WTC11 (cell line): Measurements from ENCODE around the gene CASKIN1. TPM values are rescaled to one million over a fixed set of nuclear protein-coding genes. Genes with fewer than 3 reads are reported as not detected.

Experiments used
- AR ChIP-seq: fragments of 250-450 bp; sonication (Bioruptor Pico); IDR thresholded peaks from 2 replicates; pipeline ENCODE4 v1.9.0; 2021; ENCODE audit warnings: mild to moderate bottlenecking
- ARID4B ChIP-seq: sonication (generic); formaldehyde crosslinking; IDR thresholded peaks from 2 replicates; pipeline ENCODE4 v1.8.0; 2023; ENCODE audit warnings: missing genetic modification reagents, mild to moderate bottlenecking, borderline replicate concordance
- ATF3 ChIP-seq: sonication (generic); formaldehyde crosslinking; conservative IDR thresholded peaks from 2 replicates; pipeline ENCODE4 v1.8.1; 2022; ENCODE audit warnings: mild to moderate bottlenecking, missing genetic modification reagents
- ESRRA ChIP-seq: sonication (generic); formaldehyde crosslinking; IDR thresholded peaks from 2 replicates; pipeline ENCODE4 v1.8.1; 2022; ENCODE audit warnings: mild to moderate bottlenecking, missing genetic modification reagents, borderline replicate concordance
- FOXP1 ChIP-seq: sonication (generic); formaldehyde crosslinking; IDR thresholded peaks from 2 replicates; pipeline ENCODE4 v1.8.0; 2022; ENCODE audit warnings: missing genetic modification reagents, mild to moderate bottlenecking, moderate library complexity, borderline replicate concordance
- HMGXB4 ChIP-seq: sonication (generic); formaldehyde crosslinking; IDR thresholded peaks from 2 replicates; pipeline ENCODE4 v1.8.1; 2023; ENCODE audit warnings: mild to moderate bottlenecking, moderate library complexity, missing genetic modification reagents
- IRF1 ChIP-seq: sonication (generic); formaldehyde crosslinking; IDR thresholded peaks from 2 replicates; pipeline ENCODE4 v1.8.0; 2023; ENCODE audit warnings: missing genetic modification reagents
- IRF2 ChIP-seq: sonication (generic); formaldehyde crosslinking; IDR thresholded peaks from 2 replicates; pipeline ENCODE4 v1.8.0; 2022; ENCODE audit warnings: low read depth, missing genetic modification reagents, borderline replicate concordance
- MAX ChIP-seq: sonication (generic); formaldehyde crosslinking; IDR thresholded peaks from 2 replicates; pipeline ENCODE4 v1.8.0; 2022; ENCODE audit warnings: mild to moderate bottlenecking, missing genetic modification reagents
- PRDM15 ChIP-seq: sonication (generic); formaldehyde crosslinking; IDR thresholded peaks from 2 replicates; pipeline ENCODE4 v1.8.0; 2022; ENCODE audit warnings: missing genetic modification reagents
- PRRX2 ChIP-seq: fragments of 250-450 bp; sonication (Bioruptor Pico); IDR thresholded peaks from 2 replicates; pipeline ENCODE4 v1.8.0; 2021; ENCODE audit warnings: mild to moderate bottlenecking
- SMAD3 ChIP-seq: sonication (generic); formaldehyde crosslinking; IDR thresholded peaks from 2 replicates; pipeline ENCODE4 v1.8.0; 2022; ENCODE audit warnings: missing genetic modification reagents, mild to moderate bottlenecking, borderline replicate concordance
- TP53 ChIP-seq: sonication (generic); formaldehyde crosslinking; IDR thresholded peaks from 2 replicates; pipeline ENCODE4 v1.8.1; 2023; ENCODE audit warnings: mild to moderate bottlenecking, missing genetic modification reagents
- ZNF219 ChIP-seq: sonication (generic); formaldehyde crosslinking; IDR thresholded peaks from 2 replicates; pipeline ENCODE4 v1.8.0; 2023; ENCODE audit warnings: missing genetic modification reagents, mild to moderate bottlenecking, borderline replicate concordance
- ZNF532 ChIP-seq: fragments of 250-450 bp; sonication (Bioruptor Pico); IDR thresholded peaks from 2 replicates; pipeline ENCODE4 v1.9.0; 2021; ENCODE audit warnings: mild to moderate bottlenecking, borderline replicate concordance
- total RNA-seq: library from RNA; stranded (reverse); gene quantifications from 3 replicates; pipeline ENCODE4 v1.2.3, GENCODE V29; 2021

Gene CASKIN1
- total RNA-seq, 1 experiment from 2014 or later = 9.4 TPM

- TF ChIP-seq PRDM15 (CRISPR knock-in tag) = no peak
- TF ChIP-seq ATF3 (CRISPR knock-in tag) = no peak
- TF ChIP-seq SMAD3 = no peak
- no peak; the same call in 1 of the 2 replicates for TF ChIP-seq ESRRA (CRISPR knock-in tag)
- 0 out of 2 replicates have a peak, but pooled peaks have one; percentile 6 for TF ChIP-seq HMGXB4 (CRISPR knock-in tag)
- TF ChIP-seq ZNF219 = no peak
- no peak for TF ChIP-seq ZNF532 (CRISPR knock-in tag)
- TF ChIP-seq MAX (CRISPR knock-in tag) = no peak; the same call in 1 of the 2 replicates
- peak; percentile 64; the same call in 1 of the 2 replicates for TF ChIP-seq PRRX2 (CRISPR knock-in tag)
- TF ChIP-seq FOXP1 (CRISPR knock-in tag) = no peak
- peak; percentile 81 for TF ChIP-seq AR (CRISPR knock-in tag)
- TF ChIP-seq ARID4B = peak; percentile 85; the same call in 1 of the 2 replicates
- TF ChIP-seq TP53 (CRISPR knock-in tag) = no peak
- no peak for TF ChIP-seq IRF2
- no peak for TF ChIP-seq IRF1 (CRISPR knock-in tag)
Observed at GRCh38 chr16:2152695-2153506, 43.5 kb downstream of the CASKIN1 start (continued).
